HFFc6 (cell line): Measurements from ENCODE around the gene CCDC9B. TPM values are rescaled to one million over a fixed set of nuclear protein-coding genes. Genes with fewer than 3 reads are reported as not detected.
A peak's percentile ranks its signal among the peaks of the same experiment; 100 is the strongest.

ENCODE experiments used
- DNase-seq: peaks from one replicate; pipeline ENCODE4 v3.0.0-alpha.2; 2018
- H3K27ac Mint-ChIP-seq: 2 replicates; pipeline ENCODE4 v1.8.0; 2020; ENCODE audit warnings: mild to moderate bottlenecking, mixed read lengths
- H3K27me3 Mint-ChIP-seq: 2 replicates; pipeline ENCODE4 v1.8.0; 2021; ENCODE audit warnings: mild to moderate bottlenecking, moderate library complexity, mixed read lengths; ENCODE audit not compliant: insufficient read depth
- H3K36me3 Mint-ChIP-seq: 2 replicates; pipeline ENCODE4 v1.8.0; 2021; ENCODE audit warnings: low read depth, mixed read lengths
- H3K4me1 Mint-ChIP-seq: 2 replicates; pipeline ENCODE4 v1.8.0; 2020; ENCODE audit warnings: low read depth, mixed read lengths
- H3K4me3 Mint-ChIP-seq: 2 replicates; pipeline ENCODE4 v1.8.0; 2020; ENCODE audit warnings: mild to moderate bottlenecking, moderate library complexity, mixed read lengths
- H3K9me3 Mint-ChIP-seq: 2 replicates; pipeline ENCODE4 v1.8.0; 2020; ENCODE audit warnings: mild to moderate bottlenecking, mixed read lengths
- CTCF ChIP-seq: fragments of 200-600 bp; sonication (generic); IDR thresholded peaks from 2 replicates; pipeline ENCODE4 v1.5.0; 2021; ENCODE audit warnings: antibody characterized with exemption, mild to moderate bottlenecking
- total RNA-seq, 6 experiments: library from RNA; stranded (reverse); fragmentation: NEBNext Ultra II Directional; extraction: Animal tissue kit (Norgen Biotek cat#: 25700); gene quantifications; 2 replicates in 1 of 6; 3 replicates in 5 of 6; pipeline ENCODE4 v1.2.3, GENCODE V29; 2021

Gene CCDC9B
- total RNA-seq, 6 experiments from 2014 or later = 54.3 to 92.3 (median 57.9) TPM

- peaks cover 12% of the 10 kb centered on the region for H3K27me3 Mint-ChIP-seq
- no peak overlapping the region for H3K27ac Mint-ChIP-seq
- DNase-seq = no peak
- H3K9me3 Mint-ChIP-seq = no peaks in the 10 kb centered on the region
- no peaks in the 10 kb centered on the region for H3K36me3 Mint-ChIP-seq
- H3K4me1 Mint-ChIP-seq = peaks cover 28% of the 10 kb centered on the region
- no peak overlapping the region for H3K4me3 Mint-ChIP-seq
- no peak for TF ChIP-seq CTCF
Measured at GRCh38 chr15:40346579-40347558, 6.1 kb upstream of the CCDC9B start.

GRCh38 chr15:40345867-40346578 lies 5.3 kb upstream of the CCDC9B start:
- no peaks in the 10 kb centered on the region for H3K9me3 Mint-ChIP-seq
- DNase-seq = no peak
- H3K27me3 Mint-ChIP-seq = peaks cover 8% of the 10 kb centered on the region
- TF ChIP-seq CTCF = no peak
- peaks cover 37% of the 10 kb centered on the region for H3K4me1 Mint-ChIP-seq
- H3K27ac Mint-ChIP-seq = no peak overlapping the region
- H3K36me3 Mint-ChIP-seq = no peaks in the 10 kb centered on the region
- no peak overlapping the region for H3K4me3 Mint-ChIP-seq

- Mint-ChIP-seq H3K4me3 (no peak overlapping the region), H3K36me3 (no peaks in the 10 kb centered on the region), H3K9me3 (no peaks in the 10 kb centered on the region), H3K27me3 (peaks cover 5% of the 10 kb centered on the region), H3K27ac (no peak overlapping the region), H3K4me1 (peaks cover 42% of the 10 kb centered on the region)
- TF ChIP-seq CTCF = no peak
- DNase-seq = no peak
Measured at GRCh38 chr15:40345225-40345866, 4.6 kb upstream of the CCDC9B start.

GRCh38 chr15:40344631-40345120 lies 3.9 kb upstream of the CCDC9B start:
- DNase-seq = peak; percentile 71
- Mint-ChIP-seq H3K4me1 (peaks cover 47% of the 10 kb centered on the region), H3K9me3 (no peaks in the 10 kb centered on the region), H3K4me3 (no peak overlapping the region), H3K27me3 (peaks cover 2% of the 10 kb centered on the region), H3K27ac (peak overlapping the region; percentile 80), H3K36me3 (no peaks in the 10 kb centered on the region)
- TF ChIP-seq CTCF = peak; percentile 87

- Mint-ChIP-seq H3K27me3 (peaks cover 2% of the 10 kb centered on the region), H3K9me3 (no peaks in the 10 kb centered on the region), H3K4me1 (peaks cover 52% of the 10 kb centered on the region), H3K4me3 (no peak overlapping the region), H3K27ac (peak overlapping the region; percentile 80), H3K36me3 (no peaks in the 10 kb centered on the region)
- TF ChIP-seq CTCF = no peak
- no peak for DNase-seq
Measured at GRCh38 chr15:40344217-40344616, 3.5 kb upstream of the CCDC9B start.
